ENCODE measurements around the gene RBM15. TPM values are rescaled to one million over a fixed set of nuclear protein-coding genes. Genes with fewer than 3 reads are reported as not detected.

RBM15 gene
- total RNA-seq, 1 experiment from 2014 or later: 32.1 TPM

DNA sequence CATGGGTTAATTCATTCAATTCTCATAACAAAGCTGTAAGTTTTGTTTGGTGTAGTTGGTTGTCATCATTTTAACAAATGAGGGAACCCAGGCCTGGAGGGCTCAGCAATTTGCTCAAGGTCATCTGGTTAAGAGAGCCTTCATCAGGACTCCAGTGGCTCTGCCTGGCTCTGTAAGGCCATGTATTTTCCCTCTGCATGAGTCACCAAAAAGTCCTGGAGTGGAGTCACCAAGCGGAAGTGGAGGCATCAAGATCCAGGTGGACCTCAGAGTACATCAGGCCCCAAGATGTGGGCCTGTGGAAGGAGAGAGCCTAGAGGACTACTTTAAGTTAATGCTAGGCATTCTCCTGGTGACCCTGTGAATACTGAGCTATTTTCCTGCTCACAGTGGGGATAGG, 30.0 kb upstream of the RBM15 start:
- Histone ChIP-seq H3K4me1 (ENCODE audit: control insufficient read depth, insufficient read depth, low read length) (no peaks in the 10 kb centered on the region), H3K9me3 (ENCODE audit: control insufficient read depth, insufficient read depth, low read depth, low read length) (no peaks in the 10 kb centered on the region), H3K27ac (ENCODE audit: low read length) (no peak overlapping the region), H3K36me3 (ENCODE audit: control insufficient read depth, insufficient read depth, low read length) (no peaks in the 10 kb centered on the region), H3K4me3 (ENCODE audit: low read depth in 2 of 2, low read length in 2 of 2) (no peak overlapping the region), H3K27me3 (ENCODE audit: control insufficient read depth, insufficient read depth, low read length) (no peaks in the 10 kb centered on the region)
- POLR2A ChIA-PET: no interaction called here
- intact Hi-C loops (cut with micrococcal nuclease; ENCODE audit: unreplicated experiment): no loop called here
- TF ChIP-seq POLR2AphosphoS5 (IDR thresholded peaks at IDR 0.05; ENCODE audit: low read depth, low read length): no peak
- TF ChIP-seq, protein P1, sequence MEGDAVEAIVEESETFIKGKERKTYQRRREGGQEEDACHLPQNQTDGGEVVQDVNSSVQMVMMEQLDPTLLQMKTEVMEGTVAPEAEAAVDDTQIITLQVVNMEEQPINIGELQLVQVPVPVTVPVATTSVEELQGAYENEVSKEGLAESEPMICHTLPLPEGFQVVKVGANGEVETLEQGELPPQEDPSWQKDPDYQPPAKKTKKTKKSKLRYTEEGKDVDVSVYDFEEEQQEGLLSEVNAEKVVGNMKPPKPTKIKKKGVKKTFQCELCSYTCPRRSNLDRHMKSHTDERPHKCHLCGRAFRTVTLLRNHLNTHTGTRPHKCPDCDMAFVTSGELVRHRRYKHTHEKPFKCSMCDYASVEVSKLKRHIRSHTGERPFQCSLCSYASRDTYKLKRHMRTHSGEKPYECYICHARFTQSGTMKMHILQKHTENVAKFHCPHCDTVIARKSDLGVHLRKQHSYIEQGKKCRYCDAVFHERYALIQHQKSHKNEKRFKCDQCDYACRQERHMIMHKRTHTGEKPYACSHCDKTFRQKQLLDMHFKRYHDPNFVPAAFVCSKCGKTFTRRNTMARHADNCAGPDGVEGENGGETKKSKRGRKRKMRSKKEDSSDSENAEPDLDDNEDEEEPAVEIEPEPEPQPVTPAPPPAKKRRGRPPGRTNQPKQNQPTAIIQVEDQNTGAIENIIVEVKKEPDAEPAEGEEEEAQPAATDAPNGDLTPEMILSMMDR (IDR thresholded peaks at IDR 0.05): no peak
- no peak for TF ChIP-seq TCF7L2 (IDR thresholded peaks at IDR 0.05; ENCODE audit: low read depth, low read length)
- TF ChIP-seq SIN3A (IDR thresholded peaks at IDR 0.05; ENCODE audit: borderline replicate concordance, insufficient read depth, low read depth, low read length): no peak
- TF ChIP-seq, protein P2, sequence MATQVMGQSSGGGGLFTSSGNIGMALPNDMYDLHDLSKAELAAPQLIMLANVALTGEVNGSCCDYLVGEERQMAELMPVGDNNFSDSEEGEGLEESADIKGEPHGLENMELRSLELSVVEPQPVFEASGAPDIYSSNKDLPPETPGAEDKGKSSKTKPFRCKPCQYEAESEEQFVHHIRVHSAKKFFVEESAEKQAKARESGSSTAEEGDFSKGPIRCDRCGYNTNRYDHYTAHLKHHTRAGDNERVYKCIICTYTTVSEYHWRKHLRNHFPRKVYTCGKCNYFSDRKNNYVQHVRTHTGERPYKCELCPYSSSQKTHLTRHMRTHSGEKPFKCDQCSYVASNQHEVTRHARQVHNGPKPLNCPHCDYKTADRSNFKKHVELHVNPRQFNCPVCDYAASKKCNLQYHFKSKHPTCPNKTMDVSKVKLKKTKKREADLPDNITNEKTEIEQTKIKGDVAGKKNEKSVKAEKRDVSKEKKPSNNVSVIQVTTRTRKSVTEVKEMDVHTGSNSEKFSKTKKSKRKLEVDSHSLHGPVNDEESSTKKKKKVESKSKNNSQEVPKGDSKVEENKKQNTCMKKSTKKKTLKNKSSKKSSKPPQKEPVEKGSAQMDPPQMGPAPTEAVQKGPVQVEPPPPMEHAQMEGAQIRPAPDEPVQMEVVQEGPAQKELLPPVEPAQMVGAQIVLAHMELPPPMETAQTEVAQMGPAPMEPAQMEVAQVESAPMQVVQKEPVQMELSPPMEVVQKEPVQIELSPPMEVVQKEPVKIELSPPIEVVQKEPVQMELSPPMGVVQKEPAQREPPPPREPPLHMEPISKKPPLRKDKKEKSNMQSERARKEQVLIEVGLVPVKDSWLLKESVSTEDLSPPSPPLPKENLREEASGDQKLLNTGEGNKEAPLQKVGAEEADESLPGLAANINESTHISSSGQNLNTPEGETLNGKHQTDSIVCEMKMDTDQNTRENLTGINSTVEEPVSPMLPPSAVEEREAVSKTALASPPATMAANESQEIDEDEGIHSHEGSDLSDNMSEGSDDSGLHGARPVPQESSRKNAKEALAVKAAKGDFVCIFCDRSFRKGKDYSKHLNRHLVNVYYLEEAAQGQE (IDR thresholded peaks at IDR 0.05; ENCODE audit: insufficient read depth in 1 of 2, low read depth in 2 of 2, low read length in 1 of 2): no peak
- DNase-seq (ENCODE audit: low read depth, low spot score) (no peak), ATAC-seq (no peak)
- BruUV-seq (replicated peaks): no TSS peak
- CTCF ChIA-PET: interaction anchor here (0.6 to 0.7 kb wide), 2 partner anchors 10 to 488 kb away, joined by 3 read pairs; no protein-coding TSS in a partner anchor
- in situ Hi-C loops (cut with HindIII; ENCODE audit: low pct_unique_long_range_greater_than_20kb, low sequenced_read_pairs): no loop called here

DNA sequence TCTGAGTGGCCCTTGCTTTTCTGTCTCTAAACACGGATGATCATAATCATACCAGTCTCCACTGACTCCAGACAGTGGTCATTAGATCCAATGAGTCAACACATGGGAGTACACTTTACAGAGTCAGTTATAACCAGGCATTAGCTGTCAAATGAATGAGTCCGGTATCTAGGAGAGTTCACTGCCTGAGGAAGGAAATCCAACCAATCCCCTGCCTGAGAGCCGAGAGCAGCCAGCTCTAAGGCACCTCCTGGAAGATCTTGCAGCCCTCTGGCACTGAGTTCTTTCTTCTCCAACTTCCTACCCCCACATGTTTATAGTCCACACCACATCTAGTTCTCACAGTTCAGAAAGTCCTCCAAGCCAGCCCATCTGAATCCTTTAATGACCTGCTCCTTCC, 29.4 kb upstream of the RBM15 start:
- Histone ChIP-seq H3K27me3 (ENCODE audit: control insufficient read depth, insufficient read depth, low read length) (no peaks in the 10 kb centered on the region), H3K4me1 (ENCODE audit: control insufficient read depth, insufficient read depth, low read length) (no peaks in the 10 kb centered on the region), H3K4me3 (ENCODE audit: low read depth in 2 of 2, low read length in 2 of 2) (no peak overlapping the region), H3K36me3 (ENCODE audit: control insufficient read depth, insufficient read depth, low read length) (no peaks in the 10 kb centered on the region), H3K9me3 (ENCODE audit: control insufficient read depth, insufficient read depth, low read depth, low read length) (no peaks in the 10 kb centered on the region), H3K27ac (ENCODE audit: low read length) (no peak overlapping the region)
- DNase-seq (ENCODE audit: low read depth, low spot score) (no peak), ATAC-seq (no peak)
- ChIA-PET CTCF (interaction anchor here (0.6 to 4.4 kb wide), 2 partner anchors 102 to 487 kb away, joined by 3 to 77 read pairs; partner anchors contain the start of gene KCNC4), POLR2A (no interaction called here)
- no peak for TF ChIP-seq SIN3A (IDR thresholded peaks at IDR 0.05; ENCODE audit: borderline replicate concordance, insufficient read depth, low read depth, low read length)
- no TSS peak for BruUV-seq (replicated peaks)
- intact Hi-C loops (cut with micrococcal nuclease; ENCODE audit: unreplicated experiment) (loop anchor here (10.0 kb wide), 1 partner anchor 155 kb away; no protein-coding TSS in a partner anchor), in situ Hi-C loops (cut with HindIII; ENCODE audit: low pct_unique_long_range_greater_than_20kb, low sequenced_read_pairs) (no loop called here)

DNA sequence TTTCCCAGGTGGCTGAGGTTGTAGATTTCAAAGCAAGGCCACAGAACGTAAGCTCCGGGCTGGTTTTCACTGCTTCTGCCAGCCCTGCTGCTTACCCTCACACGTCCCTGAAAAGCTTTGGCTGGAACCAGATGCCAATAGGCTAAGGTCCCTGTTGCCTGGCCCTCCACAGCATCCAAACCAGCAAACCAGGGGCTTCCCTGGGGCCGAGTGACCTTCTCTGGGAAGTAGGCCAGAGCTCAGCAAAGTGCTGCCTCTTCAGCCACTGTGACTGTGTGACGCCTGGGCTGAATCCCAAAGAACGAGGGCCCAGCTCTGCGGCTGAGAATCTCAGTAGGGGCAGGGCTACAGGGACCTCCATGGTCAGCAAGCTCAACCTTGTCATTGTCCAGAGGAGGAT, 28.9 kb upstream of the RBM15 start:
- ChIA-PET CTCF (interaction anchor here (4.4 kb wide), 1 partner anchor 102 kb away, joined by 77 read pairs; the partner anchor contains the start of gene KCNC4), POLR2A (no interaction called here)
- BruUV-seq (replicated peaks): no TSS peak
- H3K9me3 ChIP-seq (ENCODE audit: control insufficient read depth, insufficient read depth, low read depth, low read length): no peaks in the 10 kb centered on the region
- in situ Hi-C loops (cut with HindIII; ENCODE audit: low pct_unique_long_range_greater_than_20kb, low sequenced_read_pairs): no loop called here
- no peak overlapping the region for H3K4me3 ChIP-seq (ENCODE audit: low read depth in 2 of 2, low read length in 2 of 2)
- no peaks in the 10 kb centered on the region for H3K27me3 ChIP-seq (ENCODE audit: control insufficient read depth, insufficient read depth, low read length)
- ATAC-seq (no peak), DNase-seq (ENCODE audit: low read depth, low spot score) (no peak)
- no peak overlapping the region for H3K27ac ChIP-seq (ENCODE audit: low read length)
- TF ChIP-seq TCF7L2 (IDR thresholded peaks at IDR 0.05; ENCODE audit: low read depth, low read length): no peak
- no peaks in the 10 kb centered on the region for H3K36me3 ChIP-seq (ENCODE audit: control insufficient read depth, insufficient read depth, low read length)
- intact Hi-C loops (cut with micrococcal nuclease; ENCODE audit: unreplicated experiment): loop anchor here (10.0 kb wide), 1 partner anchor 155 kb away; no protein-coding TSS in a partner anchor
- H3K4me1 ChIP-seq (ENCODE audit: control insufficient read depth, insufficient read depth, low read length): no peaks in the 10 kb centered on the region
